GM21825 (cell line): ENCODE measurements around the gene GRM3.
"Not testable (repeated sequence)": the region's sequence is repeated elsewhere in the genome, so short reads cannot be mapped to it uniquely, and the experiment has no call there.

Source experiments
- ATAC-seq: cut with Tn5 transposase; IDR thresholded peaks from one replicate; pipeline ENCODE4 v1.9.1; 2021; ENCODE audit warnings: mild to moderate bottlenecking, moderate library complexity; ENCODE audit not compliant: unreplicated experiment

The GRM3 gene

DNA sequence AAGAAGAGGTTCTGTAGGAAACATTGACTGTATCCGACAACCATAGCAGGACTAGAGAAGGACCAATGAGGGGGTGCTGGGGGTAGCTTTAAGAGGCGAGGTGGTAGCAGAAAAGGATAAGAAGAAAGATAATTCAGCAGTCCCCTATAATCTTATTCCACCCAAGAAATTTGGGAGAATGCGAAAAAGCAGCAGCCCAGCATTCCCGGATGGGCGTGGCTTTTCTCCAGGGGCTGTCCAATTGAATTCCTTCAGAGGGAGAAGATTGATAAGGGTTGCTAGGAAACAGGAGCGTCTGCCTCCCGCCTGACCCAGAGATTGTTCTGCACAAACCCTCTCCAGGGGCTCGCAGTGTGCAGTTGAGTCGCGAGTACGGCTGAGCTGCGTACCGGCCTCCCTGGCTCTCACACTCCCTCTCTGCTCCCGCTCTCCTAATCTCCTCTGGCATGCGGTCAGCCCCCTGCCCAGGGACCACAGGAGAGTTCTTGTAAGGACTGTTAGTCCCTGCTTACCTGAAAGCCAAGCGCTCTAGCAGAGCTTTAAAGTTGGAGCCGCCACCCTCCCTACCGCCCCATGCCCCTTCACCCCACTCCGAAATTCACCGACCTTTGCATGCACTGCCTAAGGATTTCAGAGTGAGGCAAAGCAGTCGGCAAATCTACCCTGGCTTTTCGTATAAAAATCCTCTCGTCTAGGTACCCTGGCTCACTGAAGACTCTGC lies at the start of gene GRM3:
Gene GRM3, plus strand, starts transcription at position 349 of the 721 bp plus-strand sequence. CDS start 121,237 bp downstream, outside the sequence.
- no peak for ATAC-seq

DNA sequence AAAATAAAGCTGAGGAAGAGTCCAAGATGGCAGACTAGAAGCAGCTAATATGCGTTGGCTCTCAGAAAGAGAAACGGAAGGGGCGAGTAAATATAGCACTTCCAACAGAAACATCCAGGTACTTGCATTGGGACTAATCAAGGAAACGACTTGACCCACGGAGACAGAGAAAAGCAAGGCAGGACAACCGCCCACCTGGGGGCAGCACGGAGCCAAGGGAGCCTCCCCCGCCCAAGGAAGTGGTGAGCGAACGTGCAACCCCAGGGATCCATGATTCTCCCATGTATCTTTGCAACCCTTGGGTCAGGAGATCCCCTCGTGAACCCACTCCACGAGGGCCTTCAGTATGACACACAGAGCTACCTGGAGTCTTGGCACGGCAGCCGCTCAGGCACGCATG lies 45.4 kb upstream of the GRM3 start:
- no peak for ATAC-seq

DNA sequence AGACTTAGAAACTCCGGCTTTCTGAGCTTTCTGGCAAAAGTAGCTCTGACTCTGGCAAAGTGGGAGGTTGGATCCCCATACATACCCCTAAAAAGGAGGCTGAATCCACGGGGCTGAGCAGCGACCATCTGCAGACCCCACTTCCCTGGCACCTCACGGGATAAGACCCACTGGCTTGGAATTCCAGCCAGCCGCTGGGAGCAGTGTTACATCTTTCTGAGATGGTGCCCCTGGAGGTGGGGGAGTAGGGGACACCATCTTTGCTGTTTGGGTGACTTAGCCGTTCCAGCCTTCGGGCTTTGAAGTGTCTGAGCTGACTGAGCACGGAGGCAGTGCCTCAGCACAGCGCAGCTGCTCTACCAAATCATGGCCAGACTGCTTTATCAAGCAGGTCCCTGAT lies 45.0 kb upstream of the GRM3 start:
- no peak for ATAC-seq

DNA sequence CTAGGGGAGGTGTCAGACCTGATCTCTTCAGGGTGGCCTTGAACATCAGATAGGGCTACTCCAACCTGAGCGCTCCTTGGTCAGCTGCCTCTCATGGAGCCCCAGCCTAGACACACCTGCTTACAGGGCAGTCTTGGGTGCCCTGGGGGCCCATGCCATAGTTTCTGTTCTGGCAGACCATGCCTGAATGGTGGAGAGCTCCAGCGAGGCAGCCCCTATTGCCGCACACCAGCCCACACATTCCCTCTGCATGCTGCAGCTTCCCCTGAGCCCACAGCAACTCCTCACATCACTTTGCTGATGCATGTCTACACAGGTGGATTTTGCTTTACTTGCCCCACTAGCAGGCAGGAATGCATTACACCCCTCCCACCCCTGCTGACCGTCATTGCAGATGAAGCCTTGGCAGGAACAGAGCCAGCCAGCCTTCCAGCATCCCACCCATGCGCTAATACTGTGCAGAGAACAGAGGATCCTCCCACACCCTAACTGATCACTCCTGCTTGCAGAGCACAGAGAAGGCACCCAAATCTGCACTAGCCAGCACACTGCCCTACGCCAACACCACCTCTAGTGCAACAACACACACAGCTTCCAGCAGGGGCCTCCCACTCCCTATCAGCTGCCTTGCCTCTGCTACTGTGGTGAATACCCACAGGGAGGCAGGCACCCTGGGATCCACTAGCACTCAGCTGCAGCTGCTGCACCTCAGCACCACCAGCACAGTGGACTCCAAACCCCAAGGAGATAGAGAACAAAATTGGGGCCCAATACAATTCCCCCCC lies 43.0 kb upstream of the GRM3 start:
- no peak for ATAC-seq

DNA sequence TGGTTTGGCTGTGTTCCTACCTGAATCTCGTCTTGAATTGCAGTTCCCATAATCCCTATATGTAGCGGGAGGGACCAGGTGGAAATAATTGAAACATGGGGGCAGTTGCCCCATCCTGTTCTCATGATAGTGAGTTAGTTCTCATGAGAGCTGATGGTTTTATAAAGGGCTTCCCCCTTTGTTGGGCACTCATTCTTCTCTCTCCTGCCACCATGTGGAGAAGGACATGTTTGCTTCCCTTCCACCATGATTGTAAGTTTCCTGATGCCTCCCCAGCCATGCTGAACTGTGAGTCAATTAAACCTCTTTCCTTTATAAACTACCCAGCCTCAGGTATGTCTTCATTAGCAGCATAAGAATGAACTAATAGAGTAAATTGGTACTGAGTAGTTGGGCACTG lies 28.0 kb upstream of the GRM3 start:
- ATAC-seq, result not testable (repeated sequence)

DNA sequence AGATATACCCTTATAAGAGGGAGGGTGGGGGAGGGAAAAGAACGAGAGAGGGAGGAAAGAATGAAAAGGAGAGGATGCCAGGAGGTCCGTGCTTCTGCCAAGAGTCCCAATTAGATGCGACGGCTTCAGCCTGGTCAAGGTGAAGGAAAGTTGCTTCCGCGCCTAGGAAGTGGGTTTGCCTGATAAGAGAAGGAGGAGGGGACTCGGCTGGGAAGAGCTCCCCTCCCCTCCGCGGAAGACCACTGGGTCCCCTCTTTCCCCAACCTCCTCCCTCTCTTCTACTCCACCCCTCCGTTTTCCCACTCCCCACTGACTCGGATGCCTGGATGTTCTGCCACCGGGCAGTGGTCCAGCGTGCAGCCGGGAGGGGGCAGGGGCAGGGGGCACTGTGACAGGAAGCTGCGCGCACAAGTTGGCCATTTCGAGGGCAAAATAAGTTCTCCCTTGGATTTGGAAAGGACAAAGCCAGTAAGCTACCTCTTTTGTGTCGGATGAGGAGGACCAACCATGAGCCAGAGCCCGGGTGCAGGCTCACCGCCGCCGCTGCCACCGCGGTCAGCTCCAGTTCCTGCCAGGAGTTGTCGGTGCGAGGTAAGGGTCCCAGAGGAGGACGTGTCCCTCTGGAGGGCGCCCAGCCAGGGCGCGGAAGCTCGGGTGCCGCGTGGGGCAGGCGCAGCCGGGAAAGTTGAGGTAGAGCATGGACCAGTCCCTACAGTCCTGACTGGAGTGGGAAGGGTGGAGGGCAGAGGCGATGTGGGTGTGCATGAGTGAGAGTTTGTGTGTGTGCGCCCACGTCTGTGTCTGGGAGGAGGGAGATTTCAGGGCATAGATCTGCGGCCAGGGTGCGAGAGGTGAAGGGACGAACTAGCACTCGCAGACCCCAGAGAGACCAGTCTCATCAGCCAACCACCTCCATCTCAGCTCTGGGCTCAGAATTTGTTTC lies 844 bp downstream of the GRM3 start:
- no peak for ATAC-seq

DNA sequence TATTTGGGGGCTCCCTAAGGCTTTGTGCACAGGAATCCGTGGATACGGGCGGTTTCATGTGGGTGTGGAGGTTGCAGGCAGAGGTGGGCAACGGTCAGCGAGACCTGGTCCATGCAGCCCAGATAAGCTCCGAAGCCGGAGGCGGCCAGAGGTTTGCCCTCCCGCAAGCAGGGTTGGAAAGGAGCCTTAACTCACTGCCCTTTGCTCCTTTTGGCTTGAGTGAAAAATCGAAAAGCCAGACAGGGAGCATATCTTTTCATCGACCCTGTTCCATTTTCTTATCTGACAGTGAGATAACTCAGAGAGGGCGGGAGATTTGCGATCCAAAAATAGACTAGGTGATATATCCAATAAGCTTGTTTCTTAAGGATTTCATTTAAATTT lies 1.5 kb downstream of the GRM3 start:
- ATAC-seq, result no peak

DNA sequence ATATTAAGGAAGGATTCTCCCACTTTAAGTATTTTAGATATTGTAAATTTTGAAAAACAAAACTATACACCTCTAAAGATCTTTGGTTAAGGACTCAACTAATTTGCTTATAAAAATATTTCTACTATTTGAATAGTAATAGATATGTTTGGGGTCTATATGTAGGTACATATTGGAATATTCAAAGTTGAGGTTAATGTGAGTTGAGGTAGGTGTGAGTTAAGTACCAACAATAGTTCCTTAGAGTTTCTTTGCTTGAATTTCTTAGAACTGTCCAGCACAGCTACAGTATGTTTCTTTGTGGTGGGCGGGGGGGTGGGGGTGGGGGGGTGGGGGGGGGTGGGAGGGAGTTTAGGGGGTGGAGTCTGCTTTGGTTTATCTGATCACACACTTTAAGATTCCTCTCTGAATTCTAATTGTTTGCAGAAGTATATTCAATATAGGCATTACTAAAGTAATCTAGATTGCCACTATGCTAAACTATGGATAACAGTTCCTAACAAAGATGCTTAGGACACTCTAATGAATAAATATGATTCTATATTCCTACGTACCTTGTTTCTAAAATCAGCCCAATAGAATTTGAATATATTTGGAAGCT lies 2.1 kb downstream of the GRM3 start:
- no peak for ATAC-seq

DNA sequence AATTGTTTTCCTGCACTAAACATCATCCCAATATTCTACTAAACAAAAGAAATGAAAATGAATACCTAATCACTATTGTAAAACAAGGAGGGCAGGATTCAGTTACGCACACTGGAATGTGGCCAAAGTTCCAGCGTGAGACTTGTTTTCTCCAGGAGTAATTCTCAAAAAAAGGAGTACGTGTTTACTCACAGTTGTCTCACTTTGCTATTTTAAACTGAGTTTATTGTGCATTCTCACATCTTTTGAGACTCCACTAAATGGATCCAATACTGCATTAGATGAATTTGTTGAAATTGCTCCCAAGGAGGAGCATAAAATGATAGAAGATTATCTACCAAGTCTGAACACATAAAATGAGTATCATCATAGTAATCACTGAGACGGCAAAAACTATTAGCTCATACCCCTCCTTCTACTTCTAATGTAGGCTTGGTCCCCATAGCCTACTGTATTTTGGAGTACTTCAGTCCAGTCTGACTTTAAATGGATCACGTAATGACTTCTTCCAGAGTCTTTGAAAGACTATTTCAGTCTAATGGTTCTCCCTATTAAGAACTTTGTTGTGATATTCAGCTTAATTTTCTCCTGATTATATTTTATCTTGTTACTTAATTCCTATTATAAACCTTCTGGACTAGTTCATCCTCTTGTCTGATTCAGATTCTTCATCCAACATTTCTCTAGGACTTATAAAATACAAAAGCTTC lies 3.8 kb downstream of the GRM3 start:
- no peak for ATAC-seq

DNA sequence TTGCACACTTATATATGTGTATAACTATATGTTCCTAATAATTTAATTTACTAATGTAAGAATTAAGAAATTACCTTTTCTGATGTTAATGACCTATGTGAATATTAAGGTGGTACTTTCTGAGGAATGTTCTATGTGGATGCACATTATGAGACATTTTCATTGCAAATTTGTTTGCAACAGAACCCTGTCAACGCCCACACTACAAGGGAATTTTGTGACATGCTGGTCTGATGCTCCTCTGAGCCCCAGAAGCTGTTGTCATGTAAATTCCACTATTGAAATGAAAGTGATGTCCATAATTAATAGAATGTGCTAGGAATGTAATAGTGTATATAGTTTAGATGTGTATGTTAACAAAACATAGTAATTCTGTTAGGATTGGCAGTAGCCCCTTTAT lies 4.5 kb downstream of the GRM3 start:
- no peak for ATAC-seq

DNA sequence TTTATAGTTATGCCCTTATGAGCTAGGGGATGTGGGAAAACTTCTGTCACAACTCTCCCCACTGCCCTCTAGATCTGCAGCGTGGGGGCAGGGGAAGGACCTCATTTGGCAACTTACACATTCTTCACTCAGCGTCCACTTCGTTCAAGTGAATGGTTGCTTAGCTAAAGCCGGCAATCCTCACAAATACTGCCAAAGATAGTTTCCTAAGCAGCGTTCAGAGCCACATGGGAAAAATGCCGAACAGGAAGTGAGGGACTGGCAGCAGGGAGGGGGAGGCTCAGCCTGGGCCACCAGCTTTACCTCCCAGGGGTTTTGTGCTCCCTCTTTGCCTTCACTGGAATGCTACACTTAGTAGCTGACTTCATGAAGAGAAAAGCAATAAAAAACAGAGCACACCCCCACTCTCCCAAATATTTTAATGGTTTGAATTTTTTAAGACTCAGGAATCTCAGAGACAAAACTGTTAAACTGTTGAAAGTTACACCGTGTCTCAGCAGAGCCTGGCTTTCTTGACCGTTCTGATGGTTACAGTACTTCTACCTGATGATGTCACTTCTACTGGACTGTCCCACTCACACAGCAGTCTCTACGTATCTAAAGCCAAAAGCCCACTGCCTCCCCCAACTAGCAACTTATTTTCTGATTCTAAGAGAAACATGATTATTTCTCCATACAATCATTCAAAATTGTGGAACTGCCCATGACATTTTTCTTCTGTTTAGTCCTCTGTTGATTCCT lies 10.4 kb downstream of the GRM3 start:
- no peak for ATAC-seq

DNA sequence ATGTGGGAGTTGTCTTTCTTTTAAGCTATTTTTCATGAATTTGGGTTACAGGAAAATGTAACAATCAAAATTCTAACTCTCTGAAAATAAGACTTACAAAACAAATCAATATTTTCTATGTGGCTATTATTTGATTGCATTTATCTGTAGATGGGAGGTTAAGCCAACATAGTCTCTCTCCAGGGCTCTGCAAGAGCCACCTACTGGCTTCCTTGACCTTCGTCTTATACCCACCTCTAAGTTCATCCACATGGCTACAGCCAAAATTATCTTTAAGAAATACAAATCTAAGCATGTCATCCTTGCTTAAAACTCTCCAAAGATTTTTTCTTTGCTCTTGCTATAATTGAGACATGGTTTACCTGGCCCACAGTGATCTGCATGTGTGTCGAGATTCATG lies 14.2 kb downstream of the GRM3 start:
- no peak for ATAC-seq

DNA sequence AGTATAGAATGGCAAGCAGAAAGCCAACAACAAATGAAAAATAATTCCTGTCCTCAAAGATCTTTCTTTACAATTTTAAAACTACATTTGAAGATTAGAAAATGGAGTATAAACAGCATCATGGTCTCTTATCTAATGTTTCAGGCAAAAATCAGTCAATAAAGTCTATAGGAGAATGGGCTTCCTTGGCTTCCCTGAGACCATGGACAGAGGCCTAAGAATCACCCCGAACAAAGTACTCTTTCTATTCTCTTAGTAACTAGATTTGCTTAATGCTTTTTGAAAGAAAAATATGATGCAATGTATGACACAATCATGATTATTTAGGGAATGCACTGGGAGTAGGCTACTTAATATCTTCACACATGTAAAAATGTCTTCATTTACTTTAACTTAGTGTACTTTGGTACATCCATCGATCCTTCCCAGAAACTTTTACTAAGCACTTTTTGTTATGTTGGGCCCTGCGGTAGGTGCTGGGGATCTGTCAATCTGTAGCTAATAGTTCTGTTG lies 17.3 kb downstream of the GRM3 start:
- ATAC-seq, result no peak

DNA sequence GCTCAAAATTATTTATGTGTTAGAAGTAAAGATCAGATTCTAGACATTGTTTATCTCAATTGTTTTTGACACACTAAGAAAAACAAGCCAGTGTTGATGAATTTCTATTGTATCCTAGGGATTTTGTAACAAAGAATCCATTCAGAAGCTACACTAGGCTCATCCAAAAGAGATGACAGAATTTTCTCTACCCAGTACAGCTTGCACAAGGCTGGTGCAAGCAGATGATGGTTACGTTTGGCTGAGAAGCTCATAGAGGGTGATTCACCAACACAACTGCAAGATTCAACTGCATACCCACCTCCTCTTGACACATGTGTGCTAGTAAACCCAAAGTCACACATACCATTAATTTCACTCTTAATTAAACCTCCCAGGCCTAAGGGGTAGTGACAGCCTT lies 20.8 kb downstream of the GRM3 start:
- no peak for ATAC-seq

DNA sequence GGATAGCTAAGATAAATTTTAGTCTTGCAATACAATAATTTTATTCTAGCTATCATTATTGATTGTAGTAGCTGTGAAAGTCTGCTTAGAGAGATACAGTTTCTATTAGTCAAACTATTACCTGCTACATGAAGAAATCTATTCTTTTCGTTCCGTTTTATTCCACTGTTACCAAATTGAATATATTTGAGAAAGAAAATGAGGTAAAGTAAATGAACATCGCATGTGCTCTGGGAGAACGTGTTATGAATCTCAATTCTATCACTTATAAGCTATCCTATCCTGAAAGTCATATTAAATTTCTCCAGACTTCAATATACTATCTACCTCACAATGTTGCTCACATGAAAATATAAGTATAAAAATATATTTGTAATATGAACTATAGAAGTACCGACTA lies 21.3 kb downstream of the GRM3 start:
- no peak for ATAC-seq

DNA sequence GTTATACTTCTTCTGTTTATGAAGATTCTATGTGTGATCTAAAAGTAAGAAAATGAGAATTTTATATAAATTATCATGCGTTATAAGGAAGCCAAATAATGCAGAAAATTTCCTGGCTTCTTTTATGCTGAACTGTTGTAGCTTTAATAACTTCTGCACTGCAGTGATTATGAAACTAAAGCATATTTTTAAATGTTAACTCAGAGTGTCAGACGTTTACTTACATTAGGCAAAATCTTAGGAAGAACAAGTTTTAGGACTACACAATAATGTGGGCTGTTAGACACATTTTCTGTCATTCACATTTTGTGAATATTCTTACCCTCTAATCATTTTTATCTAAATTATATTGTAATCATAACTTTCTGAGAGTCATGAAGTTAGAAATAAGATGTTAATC lies 22.0 kb downstream of the GRM3 start:
- no peak for ATAC-seq

DNA sequence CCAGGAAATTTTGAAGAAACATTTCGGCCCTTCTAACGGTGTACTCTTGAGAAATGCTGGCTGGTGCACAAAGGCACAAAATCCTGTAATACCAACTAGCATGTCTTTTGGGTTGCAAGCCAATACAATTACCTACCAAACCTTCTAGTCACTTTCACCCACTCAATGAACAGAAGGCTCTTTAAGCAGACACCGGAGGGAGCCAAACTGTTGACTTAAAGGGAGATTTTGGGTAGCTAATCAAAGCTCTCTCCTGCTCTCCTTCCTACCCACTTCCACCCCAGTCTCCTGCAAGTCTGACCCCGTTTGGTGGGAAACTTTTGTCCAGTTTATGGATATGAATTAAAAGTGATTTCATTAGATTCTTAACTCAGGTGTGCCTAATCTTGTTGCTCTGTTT lies 24.0 kb downstream of the GRM3 start:
- no peak for ATAC-seq

DNA sequence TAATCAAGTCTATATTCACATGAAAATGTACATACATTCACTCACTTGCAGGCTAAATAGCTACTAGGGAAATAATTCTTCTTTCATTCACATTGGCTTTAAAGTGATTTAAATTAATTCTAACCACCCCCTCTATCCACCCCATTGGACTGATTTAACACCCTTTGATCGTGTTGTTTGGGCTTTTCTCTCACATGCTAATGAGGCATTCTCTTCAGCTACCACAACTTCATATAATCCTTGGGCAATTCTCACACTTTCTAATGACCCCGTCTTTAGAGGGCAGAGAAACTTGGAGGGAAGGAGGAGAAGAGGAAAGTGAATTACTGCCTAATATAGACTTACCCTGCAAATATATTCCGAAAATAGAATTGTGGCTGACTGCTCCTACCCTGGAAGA lies 24.6 kb downstream of the GRM3 start:
- ATAC-seq, result no peak

DNA sequence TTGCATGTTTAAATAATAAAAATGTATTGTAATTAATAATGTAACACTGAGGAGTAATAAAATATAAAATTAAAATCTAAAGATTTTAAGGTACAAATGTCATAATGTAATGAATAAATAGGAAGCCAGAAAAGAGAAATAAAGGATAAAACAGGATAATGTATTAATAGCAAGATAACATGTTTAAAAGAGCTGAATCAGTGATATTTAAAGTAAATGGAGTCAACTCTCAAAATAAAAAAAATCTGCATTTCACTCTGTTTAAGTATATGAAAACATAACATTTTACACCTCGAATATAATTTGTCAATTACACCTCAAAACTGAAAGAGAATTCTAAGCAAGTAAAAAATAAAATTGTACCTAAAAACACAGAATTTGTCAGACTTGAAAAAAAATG lies 44.1 kb downstream of the GRM3 start:
- no peak for ATAC-seq

DNA sequence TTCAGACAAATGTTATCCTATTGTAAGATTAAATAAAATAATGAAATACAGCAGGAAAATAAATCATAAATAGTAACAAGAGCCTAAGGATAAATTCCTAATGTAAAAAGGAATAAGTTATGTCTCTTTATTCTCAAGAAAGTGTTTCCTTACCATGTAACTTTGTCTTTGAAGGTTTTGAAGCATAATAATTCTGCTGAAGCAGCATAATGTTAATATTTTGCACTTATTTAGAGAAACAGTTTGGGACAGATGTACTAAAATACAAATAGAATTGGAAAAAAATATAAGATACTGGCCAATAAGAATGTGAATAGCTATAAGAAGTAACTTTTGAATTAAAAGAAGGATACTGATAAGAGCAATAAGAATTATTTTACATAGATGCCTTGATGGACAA lies 45.7 kb downstream of the GRM3 start:
- no peak for ATAC-seq
